IPS-NIHi11 (cell line): ENCODE data around the gene SAMD3.
"Not testable (repeated sequence)": the region's sequence is repeated elsewhere in the genome, so short reads cannot be mapped to it uniquely, and the experiment has no call there.

Source experiments
- DNase-seq: peaks from one replicate; pipeline ENCODE4 v3.0.0; 2012; ENCODE audit warnings: mixed read lengths, low spot score

The SAMD3 gene

GRCh38 chr6:130211691-130212090 is 11.1 kb downstream of the SAMD3 start:
- no peak for DNase-seq

DNA sequence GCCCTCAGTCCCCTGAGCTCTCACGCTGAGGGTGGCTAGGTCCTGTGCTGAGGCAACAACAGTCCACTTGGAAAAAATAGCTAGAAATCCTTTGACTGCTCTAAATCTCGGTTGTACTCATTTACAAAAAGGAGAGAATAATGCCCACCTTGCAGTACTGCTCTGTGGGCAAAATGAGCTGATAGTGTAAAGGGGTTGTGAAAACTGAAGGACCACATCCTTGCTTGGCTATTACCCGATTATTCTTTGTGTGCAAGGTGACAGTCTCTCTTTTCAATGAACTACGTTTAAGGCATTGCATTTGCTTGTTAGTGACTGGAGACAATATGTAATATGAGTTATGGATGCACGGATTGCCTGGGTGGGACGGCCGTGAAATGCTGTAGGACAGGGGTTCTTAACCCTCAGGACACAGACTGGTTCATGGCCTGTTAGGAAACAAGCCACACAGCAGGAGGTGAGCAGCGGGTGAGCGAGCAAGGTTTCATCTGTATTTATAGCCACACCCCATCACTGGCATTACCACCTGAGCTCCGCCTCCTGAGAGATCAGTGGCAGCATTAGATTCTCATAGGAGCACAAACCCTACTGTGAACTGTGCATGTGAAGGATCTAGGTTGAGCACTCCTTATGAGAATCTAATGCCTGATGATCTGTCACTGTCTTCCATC is 14.6 kb downstream of the SAMD3 start:
- DNase-seq: no peak

DNA sequence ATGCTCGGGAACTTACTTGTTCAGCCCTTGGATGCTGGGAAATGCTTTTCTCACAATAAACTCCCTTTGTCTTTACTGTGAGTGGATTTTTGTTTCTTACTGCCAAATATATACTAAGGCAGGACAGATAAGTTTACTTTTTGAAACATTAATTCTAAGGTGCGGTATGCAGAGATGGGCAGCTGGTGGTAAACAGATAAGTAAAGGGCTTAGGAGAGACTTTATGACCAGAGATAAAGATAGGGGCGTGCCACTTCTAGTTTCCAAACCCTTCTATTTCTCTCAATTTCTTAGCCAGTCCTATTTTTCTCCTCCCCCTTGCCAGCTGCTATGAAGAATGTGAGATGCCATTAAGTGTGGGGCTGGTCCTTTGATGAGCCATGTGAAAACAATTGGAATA is 16.3 kb downstream of the SAMD3 start:
- DNase-seq: no peak

DNA sequence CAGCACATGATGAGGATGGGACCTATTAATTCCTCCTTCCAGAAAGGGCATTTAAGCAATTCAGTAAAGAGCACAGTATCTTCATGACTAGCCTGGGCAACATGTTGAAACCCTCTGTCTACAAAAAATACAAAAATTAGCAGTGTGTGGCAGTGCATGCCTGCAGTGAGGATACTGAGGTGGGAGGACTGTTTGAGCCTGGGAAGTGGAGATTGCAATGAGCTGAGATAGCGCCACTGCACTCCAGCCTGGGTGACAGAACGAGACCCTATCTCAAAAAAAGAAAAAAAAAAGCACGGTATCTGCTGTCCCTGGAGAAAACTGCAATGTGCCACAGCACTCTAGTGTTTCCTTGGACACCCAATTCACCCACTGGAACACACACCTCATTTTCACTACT is 18.4 kb downstream of the SAMD3 start:
- no peak for DNase-seq

- no peak for DNase-seq
Measured at GRCh38 chr6:130203370-130203769, 19.4 kb downstream of the SAMD3 start.

DNA sequence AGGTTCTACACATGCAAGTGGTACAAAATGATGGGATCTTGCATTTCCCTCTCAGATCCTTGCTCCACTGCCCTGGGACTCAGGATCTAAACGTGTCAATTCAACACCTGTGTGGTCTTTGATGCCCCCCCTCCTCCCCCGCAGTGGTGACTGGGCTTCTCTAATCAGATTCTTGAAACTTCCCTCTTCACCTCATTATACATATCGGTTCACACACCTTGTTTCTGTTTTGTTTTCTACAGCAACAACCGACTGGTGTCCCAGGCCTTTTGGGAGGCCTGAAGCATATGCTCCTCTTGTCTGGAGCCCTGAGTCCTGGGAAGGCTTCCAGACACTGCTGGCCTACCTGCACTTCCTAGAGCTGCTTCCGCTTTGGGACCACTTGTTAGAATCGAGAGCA is 20.0 kb downstream of the SAMD3 start:
- no peak for DNase-seq

DNA sequence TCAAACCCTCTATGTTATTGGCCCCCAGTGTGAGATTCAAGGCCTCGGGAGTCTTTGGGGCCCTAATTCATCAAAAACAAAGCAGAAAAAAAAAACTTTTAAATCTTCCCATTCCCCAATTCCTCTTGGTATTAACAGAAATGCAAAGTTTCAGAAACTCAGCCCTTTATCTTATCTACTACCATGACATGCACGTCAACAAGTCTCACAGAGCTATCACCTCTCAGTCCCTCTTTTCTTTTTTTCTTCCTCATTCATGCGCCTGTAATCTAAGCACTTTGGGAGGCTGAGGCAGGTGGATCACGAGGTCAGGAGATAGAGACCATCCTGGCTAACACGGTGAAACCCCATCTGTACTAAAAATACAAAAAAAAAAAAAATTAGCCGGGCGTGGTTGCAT is 22.7 kb downstream of the SAMD3 start:
- no peak for DNase-seq

GRCh38 chr6:130198483-130199035 is 24.2 kb downstream of the SAMD3 start:
- no peak for DNase-seq

GRCh38 chr6:130197816-130198482 is 24.8 kb downstream of the SAMD3 start:
- not testable (repeated sequence) for DNase-seq

DNA sequence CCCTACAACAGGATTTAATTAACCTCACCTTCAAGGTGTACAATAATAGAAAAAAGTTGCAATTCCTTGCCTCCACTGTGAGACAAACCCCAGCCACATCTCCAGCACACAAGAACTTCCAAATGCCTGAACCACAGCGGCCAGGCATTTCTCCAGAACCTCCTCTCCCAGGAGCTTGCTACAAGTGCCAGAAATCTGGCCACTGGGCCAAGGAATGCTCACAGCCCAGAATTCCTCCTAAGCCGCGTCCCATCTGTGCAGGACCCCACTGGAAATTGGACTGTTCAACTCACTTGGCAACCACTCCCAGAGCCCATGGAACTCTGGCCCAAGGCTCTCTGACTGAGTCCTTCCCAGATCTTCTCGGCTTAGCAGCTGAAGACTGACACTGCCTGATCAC is 28.3 kb downstream of the SAMD3 start:
- not testable (repeated sequence) for DNase-seq

DNA sequence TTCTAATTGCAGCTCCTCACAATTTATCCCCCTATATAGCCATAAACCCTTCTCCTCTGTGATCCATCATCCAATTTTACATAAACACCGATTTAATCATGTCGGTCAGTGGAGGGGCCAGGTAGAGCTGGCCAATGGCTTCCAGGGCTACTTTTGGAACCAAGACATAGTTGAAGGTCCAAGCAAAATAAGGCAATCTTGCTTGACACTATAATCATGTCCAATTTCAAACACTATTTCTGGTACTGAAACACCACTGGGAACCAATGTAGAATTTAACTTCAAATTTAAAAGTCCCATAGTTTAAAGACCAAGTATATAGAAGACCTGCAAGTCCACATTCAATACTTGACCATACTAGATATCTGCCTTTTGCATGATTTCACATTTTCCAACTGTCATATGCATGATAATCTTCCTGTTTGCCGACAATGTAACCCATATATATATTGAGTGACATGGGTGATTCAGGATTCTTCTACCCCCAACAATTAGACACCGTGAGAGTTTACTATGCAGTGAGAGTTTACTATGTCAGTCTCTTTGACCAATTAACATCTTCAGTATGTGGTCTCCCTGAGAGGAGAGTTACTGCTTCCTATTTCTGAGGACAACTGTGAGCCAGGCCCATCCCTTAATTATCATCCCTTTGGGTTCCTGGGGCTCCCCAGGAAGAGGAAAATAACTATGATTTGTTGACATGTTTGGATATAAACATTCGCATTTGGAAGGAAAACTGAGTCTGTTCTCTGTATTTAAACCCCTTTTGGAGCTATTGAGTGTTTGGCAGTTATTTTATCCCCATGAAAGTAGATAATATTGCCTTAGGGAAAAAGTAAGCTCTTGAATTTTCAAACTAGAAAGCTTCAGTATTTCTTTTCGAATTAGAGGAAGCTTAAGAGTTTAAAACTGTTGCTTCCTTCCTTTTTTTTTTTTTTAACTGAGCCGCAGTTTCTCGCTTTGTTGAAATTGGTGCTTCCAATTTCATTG is 31.8 kb downstream of the SAMD3 start:
- no peak for DNase-seq

GRCh38 chr6:130189531-130190397 is 33.0 kb downstream of the SAMD3 start:
- DNase-seq: no peak

GRCh38 chr6:130188207-130188899 is 34.4 kb downstream of the SAMD3 start:
- DNase-seq: no peak

GRCh38 chr6:130187335-130188206 is 35.2 kb downstream of the SAMD3 start:
- no peak for DNase-seq

GRCh38 chr6:130185658-130186057 is 37.1 kb downstream of the SAMD3 start:
- no peak for DNase-seq

DNA sequence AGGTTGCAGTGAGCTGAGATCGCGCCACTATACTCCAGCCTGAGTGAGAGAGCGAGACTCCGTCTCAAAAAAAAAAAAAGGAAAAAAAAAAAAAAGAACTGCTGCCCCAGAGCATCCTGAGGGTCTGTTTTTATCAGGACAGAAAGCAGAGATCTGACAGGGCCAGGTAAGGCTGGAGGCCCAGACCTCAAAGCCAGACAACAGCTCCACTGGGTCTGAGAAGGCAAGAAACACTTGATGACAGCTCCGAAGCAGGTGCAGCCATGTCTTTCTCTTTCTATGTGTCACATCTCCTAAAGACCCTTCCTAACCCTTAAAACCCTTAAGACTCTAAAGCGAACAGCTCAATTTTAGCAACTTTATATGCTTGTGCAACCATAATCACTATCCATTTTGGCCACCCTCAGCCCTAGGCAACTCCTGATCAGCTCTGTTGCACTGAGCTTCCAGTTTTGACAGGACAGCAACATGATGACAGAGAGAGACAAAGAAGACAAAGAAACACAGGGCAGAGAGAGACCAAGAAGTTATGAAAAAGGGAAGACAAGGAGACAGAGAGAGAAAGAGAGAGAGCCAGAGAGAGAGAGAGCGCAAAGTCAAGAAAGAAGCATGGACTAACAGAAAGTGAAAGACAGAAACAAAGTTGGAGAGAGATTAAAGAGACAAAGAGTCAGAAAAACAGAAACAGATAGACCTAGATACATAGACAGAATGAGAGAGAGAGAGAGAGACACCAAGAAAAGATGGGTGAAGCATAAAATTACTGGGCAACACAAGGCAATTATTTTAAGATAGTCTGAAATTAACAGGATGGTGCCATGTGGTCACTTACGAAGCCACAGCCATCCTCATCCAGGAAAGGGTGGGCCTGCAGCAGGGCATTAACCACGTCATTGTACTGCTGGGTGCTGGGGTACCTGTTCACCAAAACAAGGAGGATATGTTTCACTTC is 39.2 kb downstream of the SAMD3 start:
- no peak for DNase-seq

DNA sequence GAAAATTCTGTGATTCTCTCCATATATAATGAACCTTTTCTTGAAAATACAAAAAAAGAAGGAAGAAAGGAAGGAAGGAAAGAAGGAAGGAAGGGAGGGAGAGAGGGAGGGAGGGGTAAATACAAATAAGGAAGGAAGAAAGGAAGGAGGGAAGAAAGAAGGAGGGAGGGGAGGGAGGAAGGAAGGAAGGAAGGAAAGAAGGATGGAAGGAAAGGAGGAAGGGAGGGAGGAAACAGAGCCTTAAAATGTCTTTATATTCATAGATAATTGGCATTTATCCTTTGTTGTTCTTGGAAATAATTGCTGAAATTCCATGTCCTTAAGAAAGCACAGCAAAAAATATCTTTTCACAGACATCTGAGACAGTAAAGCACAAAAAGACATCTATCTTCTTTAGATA is 40.3 kb downstream of the SAMD3 start:
- no peak for DNase-seq

GRCh38 chr6:130178692-130179091 is 44.1 kb downstream of the SAMD3 start:
- DNase-seq: peak; percentile 24

- no peak for DNase-seq
Measured at GRCh38 chr6:130176378-130176777, 46.4 kb downstream of the SAMD3 start.
